ENCODE measurements around the gene MCC. TPM values are rescaled to one million over a fixed set of nuclear protein-coding genes. Genes with fewer than 3 reads are reported as not detected.

Gene MCC
- total RNA-seq, 1 donor from 2014 or later, result 47.9 TPM

- no peaks in the 10 kb centered on the region for H3K27me3 ChIP-seq
- intact Hi-C loops (cut with DNase I), result loop anchor here (10.0 kb wide), 1 partner anchor 336 kb away; no protein-coding TSS in a partner anchor
- no peak overlapping the region for H3K27ac ChIP-seq
- no peak for TF ChIP-seq POLR2A (IDR thresholded peaks at IDR 0.05)
- TF ChIP-seq CTCF (IDR thresholded peaks at IDR 0.05), result no peak
- TF ChIP-seq POLR2AphosphoS5 (IDR thresholded peaks at IDR 0.05; ENCODE audit: insufficient read depth in 1 of 2, low read depth in 1 of 2), result no peak
- peaks cover 6% of the 10 kb centered on the region for H3K4me1 ChIP-seq
- H3K36me3 ChIP-seq, result no peaks in the 10 kb centered on the region
- no peak for DNase-seq (ENCODE audit: extremely low spot score in 2 of 2)
- H3K4me3 ChIP-seq, result no peak overlapping the region
- no peaks in the 10 kb centered on the region for H3K9me3 ChIP-seq
Observed at GRCh38 chr5:113330533-113331208, 157.6 kb downstream of the MCC start.

GRCh38 chr5:113329981-113330380 lies 158.3 kb downstream of the MCC start:
- DNase-seq (ENCODE audit: extremely low spot score in 2 of 2), result no peak
- intact Hi-C loops (cut with DNase I), result loop anchor here (10.0 kb wide), 1 partner anchor 335 kb away; no protein-coding TSS in a partner anchor
- Histone ChIP-seq H3K4me3 (no peak overlapping the region), H3K36me3 (no peaks in the 10 kb centered on the region), H3K4me1 (peaks cover 6% of the 10 kb centered on the region), H3K9me3 (no peaks in the 10 kb centered on the region), H3K27me3 (no peaks in the 10 kb centered on the region), H3K27ac (no peak overlapping the region)
- TF ChIP-seq POLR2AphosphoS5 (IDR thresholded peaks at IDR 0.05; ENCODE audit: insufficient read depth in 1 of 2, low read depth in 1 of 2) (no peak), POLR2A (IDR thresholded peaks at IDR 0.05) (no peak), CTCF (IDR thresholded peaks at IDR 0.05) (no peak)

- H3K27ac ChIP-seq, result no peak overlapping the region
- H3K9me3 ChIP-seq, result no peaks in the 10 kb centered on the region
- no peaks in the 10 kb centered on the region for H3K27me3 ChIP-seq
- no peak overlapping the region for H3K4me3 ChIP-seq
- no peak for TF ChIP-seq POLR2A (IDR thresholded peaks at IDR 0.05)
- no peak for TF ChIP-seq POLR2AphosphoS5 (IDR thresholded peaks at IDR 0.05; ENCODE audit: insufficient read depth in 1 of 2, low read depth in 1 of 2)
- TF ChIP-seq CTCF (IDR thresholded peaks at IDR 0.05), result no peak
- no peaks in the 10 kb centered on the region for H3K4me1 ChIP-seq
- H3K36me3 ChIP-seq, result no peaks in the 10 kb centered on the region
- intact Hi-C loops (cut with DNase I), result no loop called here
- no peak for DNase-seq (ENCODE audit: extremely low spot score in 2 of 2)
Observed at GRCh38 chr5:113325054-113325453, 163.2 kb downstream of the MCC start.

- Histone ChIP-seq H3K27ac (no peak overlapping the region), H3K9me3 (no peaks in the 10 kb centered on the region), H3K4me1 (no peaks in the 10 kb centered on the region), H3K27me3 (no peaks in the 10 kb centered on the region), H3K4me3 (no peak overlapping the region), H3K36me3 (no peaks in the 10 kb centered on the region)
- TF ChIP-seq CTCF (IDR thresholded peaks at IDR 0.05) (no peak), POLR2AphosphoS5 (IDR thresholded peaks at IDR 0.05; ENCODE audit: insufficient read depth in 1 of 2, low read depth in 1 of 2) (no peak), POLR2A (IDR thresholded peaks at IDR 0.05) (no peak)
- DNase-seq (ENCODE audit: extremely low spot score in 2 of 2), result no peak
- intact Hi-C loops (cut with DNase I), result no loop called here
Observed at GRCh38 chr5:113321276-113321675, 167.0 kb downstream of the MCC start.

GRCh38 chr5:113320273-113320780 lies 167.9 kb downstream of the MCC start:
- TF ChIP-seq POLR2A (IDR thresholded peaks at IDR 0.05), result no peak
- no peak for TF ChIP-seq POLR2AphosphoS5 (IDR thresholded peaks at IDR 0.05; ENCODE audit: insufficient read depth in 1 of 2, low read depth in 1 of 2)
- no peak for TF ChIP-seq CTCF (IDR thresholded peaks at IDR 0.05)
- Histone ChIP-seq H3K4me1 (no peaks in the 10 kb centered on the region), H3K4me3 (no peak overlapping the region), H3K36me3 (no peaks in the 10 kb centered on the region), H3K27ac (no peak overlapping the region), H3K27me3 (no peaks in the 10 kb centered on the region), H3K9me3 (no peaks in the 10 kb centered on the region)
- intact Hi-C loops (cut with DNase I), result no loop called here
- DNase-seq (ENCODE audit: extremely low spot score in 2 of 2), result no peak
